Hippocampal formation (tissue), 2 donors: Measurements from ENCODE around the gene IQSEC3.

Source experiments
- DNase-seq, 2 donors: peaks; one replicate each; lab custom pipeline; 2025; lab: John Stamatoyannopoulos, UW

Gene IQSEC3

GRCh38 chr12:163406-163986, 96.9 kb downstream of the IQSEC3 start:
- no peak for DNase-seq

- DNase-seq = no peak
Measured at GRCh38 chr12:164207-164606, 97.6 kb downstream of the IQSEC3 start.

GRCh38 chr12:165862-166368, 99.3 kb downstream of the IQSEC3 start:
- DNase-seq = no peak

- no peak for DNase-seq
Measured at GRCh38 chr12:166425-167075, 100.0 kb downstream of the IQSEC3 start.

GRCh38 chr12:167959-168600, 101.5 kb downstream of the IQSEC3 start:
- no peak for DNase-seq

GRCh38 chr12:168763-169525, 102.4 kb downstream of the IQSEC3 start:
- no peak for DNase-seq

GRCh38 chr12:169528-170370, 103.2 kb downstream of the IQSEC3 start:
- no peak for DNase-seq

- DNase-seq = no peak
Measured at GRCh38 chr12:170371-171225, 104.0 kb downstream of the IQSEC3 start.

- no peak for DNase-seq
Measured at GRCh38 chr12:171276-171675, 104.7 kb downstream of the IQSEC3 start.

- no peak for DNase-seq
Measured at GRCh38 chr12:171743-172676, 105.4 kb downstream of the IQSEC3 start.

- no peak for DNase-seq
Measured at GRCh38 chr12:172732-173161, 106.2 kb downstream of the IQSEC3 start.

- DNase-seq = no peak
Measured at GRCh38 chr12:174124-174523, 107.6 kb downstream of the IQSEC3 start.

GRCh38 chr12:174596-174995, 108.0 kb downstream of the IQSEC3 start:
- DNase-seq = no peak

GRCh38 chr12:175250-175649, 108.7 kb downstream of the IQSEC3 start:
- no peak for DNase-seq

GRCh38 chr12:175759-176158, 109.2 kb downstream of the IQSEC3 start:
- DNase-seq = no peak

GRCh38 chr12:176321-177181, 110.0 kb downstream of the IQSEC3 start:
- peak in 1 of 2 donors; percentile 12 for DNase-seq

GRCh38 chr12:177336-177979, 110.9 kb downstream of the IQSEC3 start:
- DNase-seq = no peak
